ENCODE measurements around the gene CSPG4.
"Not testable (repeated sequence)": the region's sequence is repeated elsewhere in the genome, so short reads cannot be mapped to it uniquely, and the experiment has no call there.

The CSPG4 gene

DNA sequence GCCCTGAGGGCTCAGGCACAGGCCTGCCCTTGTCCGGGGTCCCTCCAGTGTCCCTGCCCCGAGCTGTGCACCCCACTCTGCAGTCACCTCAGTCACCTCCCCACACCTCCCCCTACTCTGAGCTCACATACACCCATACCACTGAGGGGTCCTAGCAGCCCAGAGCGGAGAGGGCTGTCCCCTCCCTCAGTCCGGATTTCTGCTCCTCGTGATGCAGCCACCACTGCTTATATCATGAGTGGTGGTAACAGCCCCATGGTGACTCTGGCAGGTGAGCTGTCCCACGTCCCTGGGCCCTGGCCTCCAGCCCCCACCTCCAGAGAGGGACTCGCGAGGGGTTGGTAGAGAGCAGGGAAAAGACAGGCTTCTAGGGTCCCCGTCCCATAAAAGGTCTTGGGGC, 8.0 kb downstream of the CSPG4 start:
- DNase-seq (ENCODE audit: low read depth), result no peak

GRCh38 chr15:75704263-75704615, 8.4 kb downstream of the CSPG4 start:
- no peak for DNase-seq (ENCODE audit: low read depth)

- not testable (repeated sequence) for DNase-seq (ENCODE audit: low read depth)
Observed at GRCh38 chr15:75703440-75704262, 9.0 kb downstream of the CSPG4 start.

GRCh38 chr15:75702436-75702835, 10.2 kb downstream of the CSPG4 start:
- no peak for DNase-seq (ENCODE audit: low read depth)

DNA sequence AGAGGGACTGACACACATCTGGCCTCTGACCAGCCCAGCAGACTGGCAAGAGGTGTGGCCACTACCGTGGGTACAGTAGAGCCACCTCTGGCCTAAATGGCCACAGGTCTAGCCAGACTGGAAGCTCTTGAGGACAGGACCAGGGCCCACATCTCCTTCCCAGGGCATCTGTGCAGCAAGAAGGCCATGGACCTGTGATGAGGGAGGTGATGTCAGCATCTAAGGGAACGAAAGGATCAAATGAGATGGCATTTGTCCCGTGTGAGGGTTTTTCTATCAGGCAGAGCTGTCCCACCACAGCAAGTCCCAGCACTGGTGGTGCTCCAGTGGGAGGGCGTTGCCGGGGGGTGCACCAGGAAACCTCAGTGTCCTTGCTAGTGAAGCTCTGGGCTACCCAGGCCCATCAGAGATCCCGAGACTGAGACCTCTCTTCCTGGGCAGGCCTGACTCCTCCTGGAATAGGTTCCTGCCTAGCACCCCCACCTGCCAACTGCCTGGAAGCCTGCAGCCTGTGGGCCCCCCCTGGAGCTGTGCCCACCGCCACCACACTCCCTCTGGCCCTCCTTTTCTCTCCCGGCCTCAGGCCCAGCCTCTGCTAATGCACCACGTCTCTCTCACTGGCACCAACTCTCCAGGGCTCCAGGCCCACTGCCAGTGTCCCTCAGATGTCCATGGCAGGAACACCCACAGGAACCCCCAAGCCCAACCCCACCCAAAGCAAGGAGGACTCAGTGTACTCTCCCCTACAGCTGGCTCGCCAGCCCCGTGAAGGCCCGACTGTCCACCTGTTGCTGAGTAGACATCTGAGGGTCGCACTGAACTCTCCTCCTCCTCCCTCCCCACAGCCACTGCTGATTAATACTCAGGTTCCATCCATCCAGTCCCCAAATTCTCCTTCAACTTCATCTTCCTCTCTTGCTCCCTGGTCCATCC, 11.3 kb downstream of the CSPG4 start:
- DNase-seq (ENCODE audit: low read depth), result not testable (repeated sequence)

DNA sequence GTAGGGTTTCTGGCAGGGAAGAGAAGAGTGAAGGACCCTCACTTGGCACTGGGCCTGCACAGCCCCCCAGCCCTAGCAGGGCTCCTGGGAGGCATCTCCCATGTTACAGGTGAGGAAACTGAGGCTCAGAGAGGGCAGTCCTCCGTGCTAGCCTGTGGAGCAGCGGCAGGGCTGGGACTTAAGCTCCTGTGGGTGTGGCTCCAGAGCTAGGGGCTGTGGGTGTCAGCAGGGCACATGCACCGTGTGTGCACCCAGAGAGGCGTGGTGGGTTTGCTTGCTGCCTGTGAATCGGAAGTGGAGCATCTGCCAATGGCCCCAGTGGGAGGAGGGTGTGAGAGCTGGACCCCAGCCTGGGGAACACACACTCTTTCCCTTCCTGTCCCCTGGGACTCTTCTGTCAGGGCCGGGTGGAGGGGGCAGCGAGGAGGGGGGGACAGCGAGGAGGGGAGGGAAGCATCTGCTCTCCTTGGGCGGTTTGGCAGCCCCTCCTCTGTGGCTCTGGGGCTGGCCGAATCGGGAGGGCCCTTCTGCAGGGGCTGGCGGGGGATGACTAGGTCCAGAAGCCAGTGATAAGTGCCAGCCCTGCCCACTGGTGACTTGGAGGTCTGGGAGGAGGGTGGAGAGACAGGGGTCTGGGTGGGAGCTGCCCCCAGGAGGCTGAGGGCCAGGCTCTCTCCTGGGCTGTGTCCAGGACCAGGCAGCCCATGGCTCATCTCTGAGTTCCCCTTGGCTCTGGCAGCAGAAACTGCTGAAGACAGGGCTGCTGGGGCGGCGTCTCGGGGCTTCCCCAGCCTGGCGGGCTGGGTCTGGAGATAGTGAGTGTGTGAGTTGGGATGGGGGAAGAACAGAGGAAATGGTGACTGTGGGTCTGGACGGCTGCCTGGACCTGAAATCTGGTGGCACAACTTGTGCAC, 12.4 kb downstream of the CSPG4 start:
- DNase-seq (ENCODE audit: low read depth), result not testable (repeated sequence)

DNA sequence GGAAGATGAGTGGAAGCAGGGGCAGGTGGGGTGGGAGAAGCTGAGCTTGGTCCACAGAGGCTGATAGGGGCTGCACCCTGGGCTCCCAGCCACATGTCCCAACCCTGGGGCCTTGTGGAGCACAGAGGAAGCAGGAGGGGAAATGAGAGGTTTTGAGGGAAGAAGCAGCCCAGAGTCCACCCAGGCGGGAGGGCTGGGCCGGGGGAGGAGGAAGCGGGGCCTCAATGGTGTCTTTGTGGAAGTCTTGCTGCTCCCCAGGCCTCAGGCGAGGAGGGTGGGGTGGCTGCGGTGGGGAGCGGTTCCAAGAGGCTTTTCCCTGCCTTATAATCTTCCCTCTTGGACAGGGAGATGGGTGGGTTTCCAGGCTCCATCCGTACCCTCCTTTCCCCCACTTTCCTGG, 13.1 kb downstream of the CSPG4 start:
- not testable (repeated sequence) for DNase-seq (ENCODE audit: low read depth)

DNA sequence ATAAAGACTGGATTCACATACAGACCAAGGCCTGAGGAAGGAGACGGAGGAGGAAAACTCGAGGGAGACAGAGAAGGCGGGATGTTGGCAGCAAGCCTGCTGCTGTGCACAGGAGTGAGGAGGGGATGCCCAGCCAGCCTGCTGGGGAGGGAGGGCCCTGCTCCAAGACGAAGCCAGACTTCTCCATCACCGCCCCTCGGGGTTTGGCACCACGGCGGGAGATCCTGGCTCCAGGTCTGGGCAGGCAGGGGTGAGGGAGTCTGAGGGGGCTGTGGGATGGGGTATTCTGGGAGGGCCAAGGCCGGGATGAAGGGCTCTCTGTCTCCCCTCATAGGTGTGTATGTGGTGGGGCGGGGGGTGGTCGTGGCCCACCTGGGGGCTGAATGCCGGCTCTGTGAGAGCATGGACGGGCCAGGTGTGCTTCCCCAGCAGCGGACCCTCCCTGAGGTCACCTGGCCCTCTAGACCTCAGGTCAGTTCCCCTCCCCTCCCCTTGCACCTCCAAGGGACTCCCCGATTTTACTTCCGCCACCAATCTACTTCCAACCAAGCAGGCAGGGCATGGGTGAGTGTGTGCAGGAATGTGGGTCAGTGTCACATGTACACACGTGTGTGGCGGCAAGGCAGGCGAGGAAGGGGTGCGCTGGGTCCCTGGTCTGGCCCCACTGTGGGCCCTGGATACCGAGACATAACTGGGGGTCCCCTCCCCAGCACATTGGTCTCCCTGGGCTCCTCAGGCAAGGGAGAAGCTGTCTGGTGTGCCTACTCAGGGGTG, 14.5 kb downstream of the CSPG4 start:
- DNase-seq (ENCODE audit: low read depth), result not testable (repeated sequence)

DNA sequence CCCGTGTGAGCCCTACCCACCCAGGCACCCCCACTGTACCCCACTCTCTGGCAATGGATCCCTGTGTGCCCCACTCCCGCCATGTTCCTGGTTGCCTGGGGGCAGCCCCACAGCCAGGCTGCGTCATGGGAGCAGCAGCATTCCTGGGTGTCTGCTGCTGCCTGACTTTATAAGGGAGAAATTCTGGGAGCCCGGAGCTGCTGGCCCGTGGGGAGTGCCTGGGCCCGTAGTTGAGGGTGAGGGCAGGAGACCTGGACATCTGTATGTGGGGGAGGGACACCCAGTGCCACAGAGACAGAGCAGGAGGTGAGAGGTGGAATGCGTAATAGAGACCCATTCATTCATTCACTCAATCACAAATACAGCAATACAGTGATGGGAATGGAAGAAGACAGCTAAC, 15.1 kb downstream of the CSPG4 start:
- no peak for DNase-seq (ENCODE audit: low read depth)

GRCh38 chr15:75696854-75697259, 15.8 kb downstream of the CSPG4 start:
- DNase-seq (ENCODE audit: low read depth), result no peak

DNA sequence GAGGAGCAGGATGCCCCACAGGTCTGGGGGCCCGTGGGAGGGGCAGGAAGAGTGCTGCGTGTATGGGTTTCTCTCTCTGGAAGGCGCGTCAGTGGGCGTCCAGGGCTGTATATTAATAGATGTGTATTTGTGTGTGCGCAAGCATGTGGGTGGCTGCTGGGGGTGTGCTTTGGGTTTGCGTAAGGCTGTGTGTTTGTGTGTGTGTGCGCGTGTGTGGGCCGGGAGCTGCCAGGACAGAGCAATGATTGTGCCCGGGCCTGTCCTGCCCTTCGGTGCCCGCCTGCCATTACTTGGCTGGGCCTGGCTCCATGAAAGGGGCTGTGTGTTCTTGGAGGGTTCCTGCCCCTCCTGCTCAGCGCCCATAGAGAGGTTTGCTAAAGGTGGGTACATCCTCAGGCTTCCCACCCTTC, 16.3 kb downstream of the CSPG4 start:
- DNase-seq (ENCODE audit: low read depth), result no peak

DNA sequence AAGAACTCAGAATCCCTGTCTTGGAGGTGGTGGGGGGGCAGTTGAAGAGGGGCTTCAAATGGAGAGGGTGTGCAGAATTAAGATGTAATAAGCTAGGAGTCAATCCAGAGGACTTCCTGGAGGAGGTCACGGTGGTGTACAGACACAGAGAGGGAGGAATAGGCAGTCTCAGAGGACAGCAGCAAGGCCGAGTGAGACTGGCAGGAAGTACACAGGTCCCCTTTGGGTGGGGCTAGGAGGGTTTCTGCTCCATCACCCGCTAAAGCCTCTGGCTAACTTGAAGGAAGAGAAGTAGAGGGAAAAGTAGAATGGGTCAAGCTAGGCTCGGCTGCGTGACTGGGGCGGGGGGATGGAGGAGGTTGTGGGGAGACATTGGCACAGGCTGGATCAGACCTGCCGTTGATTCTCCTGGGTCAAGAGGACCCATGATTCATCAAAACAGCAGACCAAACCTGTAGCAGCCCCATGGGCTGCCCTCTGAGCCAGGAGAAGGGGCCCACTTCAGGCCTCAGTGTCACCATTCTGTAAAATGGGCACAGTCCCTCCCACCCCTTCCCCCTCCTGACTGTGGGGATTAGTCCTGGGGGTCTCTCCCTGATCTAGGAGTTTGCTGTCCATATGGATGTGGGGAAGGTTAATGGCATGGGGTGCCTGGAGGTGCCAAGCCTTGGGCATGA, 16.9 kb downstream of the CSPG4 start:
- DNase-seq (ENCODE audit: low read depth), result no peak

- DNase-seq (ENCODE audit: low read depth), result no peak
Observed at GRCh38 chr15:75695220-75695619, 17.4 kb downstream of the CSPG4 start.

DNA sequence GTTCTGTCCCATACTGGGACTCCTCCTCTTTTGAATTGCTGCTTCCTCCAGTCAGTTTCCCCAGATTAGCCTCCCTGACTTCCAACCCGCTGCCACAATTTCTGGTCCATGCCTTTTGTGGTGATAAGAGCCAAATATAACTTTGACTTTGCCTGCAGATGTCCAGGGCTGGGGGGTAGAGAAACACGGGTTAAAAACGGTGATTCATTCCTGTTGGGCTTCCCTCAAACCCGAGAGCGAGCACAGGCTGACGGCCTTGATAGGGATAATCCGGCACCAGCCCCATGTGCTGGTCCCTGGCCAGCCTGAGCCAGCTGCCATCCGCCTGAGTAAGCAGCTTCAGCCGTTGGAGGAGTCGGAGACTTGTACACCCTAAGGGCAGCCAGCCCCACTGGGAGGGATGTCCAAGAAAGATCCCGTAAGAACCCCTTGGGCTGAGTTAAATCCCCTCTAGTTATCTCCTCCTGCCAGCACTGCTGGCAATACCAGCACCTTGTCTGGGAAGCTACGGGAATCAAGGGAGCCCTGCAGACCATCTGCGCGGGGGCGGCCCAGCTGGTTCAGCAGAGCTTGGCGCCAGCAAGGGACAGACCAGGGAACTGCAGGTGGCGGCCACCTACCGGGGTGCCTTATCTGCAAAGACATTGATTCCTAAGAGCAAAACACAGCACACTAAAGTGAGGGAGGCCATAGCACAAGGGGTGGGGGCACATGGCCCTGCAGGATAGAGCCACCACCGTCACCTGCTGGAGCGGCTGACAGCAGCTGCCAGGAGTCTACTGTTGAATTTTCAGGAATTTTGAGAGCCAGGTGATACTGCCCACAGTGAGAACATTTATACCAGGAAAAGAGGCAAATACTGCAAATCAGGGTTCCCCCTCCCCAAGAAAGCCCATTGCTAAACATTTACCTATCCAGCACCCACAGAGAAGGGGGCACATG, 18.1 kb downstream of the CSPG4 start:
- DNase-seq (ENCODE audit: low read depth), result peak; percentile 94

GRCh38 chr15:75693501-75694240, 19.0 kb downstream of the CSPG4 start:
- no peak for DNase-seq (ENCODE audit: low read depth)

DNA sequence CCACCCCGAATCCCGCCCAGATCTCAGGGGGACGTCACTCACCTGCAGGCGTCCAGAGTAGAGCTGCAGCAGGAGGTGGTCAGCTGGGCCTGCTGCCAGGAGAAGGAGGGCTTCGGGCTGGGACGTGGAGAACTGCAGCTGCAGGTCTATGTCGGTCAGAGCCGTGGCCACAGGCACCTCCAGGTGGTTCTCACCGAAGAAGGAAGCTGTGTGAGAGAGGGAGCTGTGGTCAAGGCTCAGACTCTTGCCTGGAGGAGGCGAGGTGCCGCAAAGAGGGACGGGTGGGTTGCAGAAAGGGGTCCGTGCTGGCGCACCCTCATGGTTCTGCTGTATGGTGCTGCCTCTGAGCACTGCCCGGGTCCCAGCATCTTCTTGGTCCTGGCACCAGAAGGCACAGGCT, 19.6 kb downstream of the CSPG4 start:
- not testable (repeated sequence) for DNase-seq (ENCODE audit: low read depth)

DNA sequence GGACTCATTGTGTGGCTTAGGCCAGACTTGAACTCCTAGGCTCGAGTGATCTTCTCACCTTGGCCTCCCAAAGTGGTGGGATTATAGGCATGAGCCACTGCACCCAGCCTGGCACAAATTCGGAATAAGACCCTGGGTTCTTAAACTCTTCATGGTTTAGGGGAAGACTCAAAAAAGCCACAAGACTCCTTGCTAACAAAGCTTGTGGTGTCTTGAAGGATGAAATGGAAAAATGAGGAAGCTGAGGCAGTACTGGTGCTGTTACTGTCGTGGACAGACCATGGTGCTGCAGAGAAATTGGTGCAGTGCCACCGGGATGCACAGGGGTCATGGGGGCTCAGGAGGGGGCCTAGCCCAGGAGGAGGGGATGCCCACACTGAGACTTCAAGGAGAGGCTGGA, 20.3 kb downstream of the CSPG4 start:
- DNase-seq (ENCODE audit: low read depth), result not testable (repeated sequence)

DNA sequence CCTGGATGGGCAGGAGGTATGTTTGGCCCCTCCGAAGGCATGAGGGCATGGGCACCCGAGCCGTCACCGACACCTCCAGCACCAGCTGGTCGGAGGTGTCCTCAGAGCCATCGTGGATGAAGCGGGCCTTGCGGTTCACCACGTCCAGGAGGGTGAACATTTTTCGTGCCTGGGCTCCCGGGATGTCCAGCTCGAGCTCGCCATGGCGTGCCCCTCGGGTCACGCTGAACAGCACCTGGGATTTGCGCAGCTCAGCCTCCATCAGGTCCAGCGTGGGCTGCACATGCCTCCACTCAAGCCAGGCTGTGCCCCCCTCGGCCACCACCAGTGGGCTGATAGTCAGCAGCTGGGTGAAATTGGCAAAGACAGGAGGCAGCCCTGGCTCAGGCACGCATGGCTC, 23.2 kb downstream of the CSPG4 start:
- DNase-seq (ENCODE audit: low read depth), result not testable (repeated sequence)

DNA sequence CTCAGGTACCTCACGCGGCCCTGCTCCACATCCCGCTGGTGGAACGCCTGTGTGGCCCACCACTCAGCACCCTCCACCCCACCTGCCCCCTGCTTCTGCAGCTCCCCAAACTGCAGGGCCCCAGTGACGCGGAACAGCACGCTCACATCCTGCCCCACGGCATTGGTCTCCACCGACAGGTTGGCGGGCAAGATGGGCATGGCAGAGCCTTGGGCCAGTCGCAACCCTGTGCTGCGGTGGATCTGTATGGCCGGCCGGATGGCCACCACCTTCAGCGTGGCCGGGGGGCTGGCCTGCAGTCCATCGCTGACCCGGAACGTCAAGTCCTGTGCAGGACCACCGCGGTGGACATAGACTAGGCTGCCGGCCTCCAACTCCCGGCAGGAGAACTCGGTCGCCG, 23.8 kb downstream of the CSPG4 start:
- no peak for DNase-seq (ENCODE audit: low read depth)

Data from GM04503 (cell line).